CMK (cell line): ENCODE measurements around the gene SIRT7.

ENCODE experiments used
- DNase-seq: peaks from one replicate; pipeline ENCODE4 v3.0.0-alpha.2; 2010; ENCODE audit warnings: low read depth

SIRT7 gene

GRCh38 chr17:81932333-81932983 lies 14.5 kb upstream of the SIRT7 start:
- DNase-seq, result no peak

- DNase-seq, result no peak
Observed at GRCh38 chr17:81931557-81932332, 13.8 kb upstream of the SIRT7 start.

GRCh38 chr17:81931189-81931556 lies 13.2 kb upstream of the SIRT7 start:
- no peak for DNase-seq

GRCh38 chr17:81930142-81931125 lies 12.5 kb upstream of the SIRT7 start:
- no peak for DNase-seq

- no peak for DNase-seq
Observed at GRCh38 chr17:81929253-81930141, 11.5 kb upstream of the SIRT7 start.

- DNase-seq, result no peak
Observed at GRCh38 chr17:81928544-81929252, 10.7 kb upstream of the SIRT7 start.

- DNase-seq, result peak; percentile 77
Observed at GRCh38 chr17:81927653-81928543, 9.9 kb upstream of the SIRT7 start, which contains the start of gene MAFG. TSS of gene MAFG (minus strand) at chr17:81927735. CDS start at chr17:81923185, 4,550 bp downstream.

GRCh38 chr17:81927152-81927652 lies 9.2 kb upstream of the SIRT7 start:
- no peak for DNase-seq

- DNase-seq, result peak; percentile 78
Observed at GRCh38 chr17:81926451-81927151, 8.6 kb upstream of the SIRT7 start.

GRCh38 chr17:81925860-81926450 lies 8.0 kb upstream of the SIRT7 start:
- no peak for DNase-seq

GRCh38 chr17:81924557-81925532 lies 6.9 kb upstream of the SIRT7 start:
- no peak for DNase-seq

- DNase-seq, result peak; percentile 72
Observed at GRCh38 chr17:81923302-81924260, 5.6 kb upstream of the SIRT7 start.

- no peak for DNase-seq
Observed at GRCh38 chr17:81922566-81923301, 4.8 kb upstream of the SIRT7 start.

- DNase-seq, result no peak
Observed at GRCh38 chr17:81921996-81922565, 4.1 kb upstream of the SIRT7 start.

- DNase-seq, result no peak
Observed at GRCh38 chr17:81921537-81921862, 3.5 kb upstream of the SIRT7 start.
